Measurements from ENCODE around the gene RORC.

RORC gene

DNA sequence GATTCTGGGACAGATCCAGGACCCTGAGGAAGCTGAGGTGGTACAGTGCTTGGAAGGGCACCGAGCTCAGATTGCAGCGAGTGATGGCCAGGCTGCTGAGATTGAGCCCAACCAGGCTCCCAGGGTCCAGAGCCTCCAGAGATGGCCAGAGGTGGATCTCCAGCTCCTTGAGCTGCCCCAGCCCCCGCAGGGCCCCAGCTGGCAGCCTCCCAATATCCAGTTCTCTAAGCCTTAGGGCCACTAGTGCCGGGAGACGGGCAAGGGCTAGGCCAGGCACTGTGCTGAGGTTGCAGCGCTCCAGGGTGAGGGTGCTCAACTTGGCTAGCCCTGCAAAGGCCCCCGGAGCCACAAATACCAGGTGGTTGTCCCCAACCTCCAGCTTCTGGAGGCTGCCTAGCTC is 29.8 kb downstream of the RORC start:
- Histone ChIP-seq H3K27me3 (ENCODE audit: insufficient read depth, low read length) (no peaks in the 10 kb centered on the region), H3K4me1 (ENCODE audit: insufficient read depth, low read length) (no peaks in the 10 kb centered on the region; the same call in 1 of the 2 replicates), H3K27ac (ENCODE audit: low read depth, low read length) (no peak overlapping the region), H3K9me3 (ENCODE audit: insufficient read depth, low read depth, low read length) (no peaks in the 10 kb centered on the region), H3K9ac (ENCODE audit: low read depth, low read length) (no peak overlapping the region), H3K36me3 (ENCODE audit: insufficient read depth, low read length) (no peaks in the 10 kb centered on the region), H3K4me3 (ENCODE audit: low read length) (no peak overlapping the region)
- WGBS = 95% methylated on average over 7 of the region's 7 CpGs

DNA sequence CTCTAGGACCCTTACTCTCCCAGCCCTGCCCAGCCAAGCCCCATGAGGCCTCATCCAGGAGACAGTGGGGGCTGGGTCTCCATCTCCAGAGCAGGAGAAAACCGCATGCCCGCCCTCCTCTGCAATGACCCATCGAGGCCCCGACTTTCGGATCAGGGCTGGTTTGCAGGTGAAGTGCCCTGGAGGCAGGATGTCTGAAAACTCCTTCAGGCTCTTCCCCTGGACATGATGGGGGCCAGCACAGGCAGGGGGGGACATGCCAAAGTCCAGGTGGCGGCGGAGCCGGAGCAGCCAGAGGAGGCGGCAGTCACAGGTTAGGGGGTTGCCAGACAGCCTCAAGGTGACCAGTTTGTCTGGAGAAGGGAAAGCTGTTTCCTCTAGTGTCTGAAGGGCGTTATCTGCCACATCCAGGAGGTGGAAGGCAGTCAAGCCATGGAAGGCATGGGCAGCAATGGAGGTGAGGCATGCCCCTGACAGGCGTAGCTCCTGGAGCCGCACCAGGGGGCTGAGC is 30.2 kb downstream of the RORC start:
- Histone ChIP-seq H3K4me1 (ENCODE audit: insufficient read depth, low read length) (no peaks in the 10 kb centered on the region; the same call in 1 of the 2 replicates), H3K9me3 (ENCODE audit: insufficient read depth, low read depth, low read length) (no peaks in the 10 kb centered on the region), H3K36me3 (ENCODE audit: insufficient read depth, low read length) (no peaks in the 10 kb centered on the region), H3K27ac (ENCODE audit: low read depth, low read length) (no peak overlapping the region), H3K4me3 (ENCODE audit: low read length) (no peak overlapping the region), H3K27me3 (ENCODE audit: insufficient read depth, low read length) (0 out of 2 replicates have a peak, but pooled peaks cover 2% of the 10 kb centered on the region), H3K9ac (ENCODE audit: low read depth, low read length) (no peak overlapping the region)
- WGBS = 91% methylated on average over 12 of the region's 12 CpGs

DNA sequence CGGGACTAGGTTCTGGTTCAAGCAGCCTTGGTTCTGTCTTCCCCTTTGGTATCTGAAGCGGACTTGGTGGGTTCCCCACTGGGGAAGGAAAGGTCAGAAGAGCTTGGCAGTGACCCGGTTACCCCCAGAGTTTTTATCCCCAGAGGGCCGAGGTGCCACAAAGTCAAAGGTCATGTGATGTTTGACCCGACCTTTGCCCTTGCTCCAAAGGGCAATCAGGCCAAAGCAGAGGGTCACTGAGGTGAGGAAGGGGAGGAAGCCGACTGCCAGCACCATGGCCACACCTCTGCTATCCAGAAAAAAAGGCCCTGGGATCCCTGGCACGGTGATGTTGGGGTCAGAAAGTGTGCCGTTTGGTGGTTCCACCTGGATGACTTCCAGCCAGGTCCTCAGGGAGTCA is 30.8 kb downstream of the RORC start:
- 0 out of 2 replicates have a peak, but pooled peaks cover 3% of the 10 kb centered on the region for H3K27me3 ChIP-seq (ENCODE audit: insufficient read depth, low read length)
- 92% methylated on average over 8 of the region's 8 CpGs for WGBS
- H3K36me3 ChIP-seq (ENCODE audit: insufficient read depth, low read length) = no peaks in the 10 kb centered on the region
- no peaks in the 10 kb centered on the region for H3K9me3 ChIP-seq (ENCODE audit: insufficient read depth, low read depth, low read length)
- H3K27ac ChIP-seq (ENCODE audit: low read depth, low read length) = no peak overlapping the region
- H3K4me3 ChIP-seq (ENCODE audit: low read length) = no peak overlapping the region
- no peak overlapping the region for H3K9ac ChIP-seq (ENCODE audit: low read depth, low read length)
- H3K4me1 ChIP-seq (ENCODE audit: insufficient read depth, low read length) = no peaks in the 10 kb centered on the region; the same call in 1 of the 2 replicates

DNA sequence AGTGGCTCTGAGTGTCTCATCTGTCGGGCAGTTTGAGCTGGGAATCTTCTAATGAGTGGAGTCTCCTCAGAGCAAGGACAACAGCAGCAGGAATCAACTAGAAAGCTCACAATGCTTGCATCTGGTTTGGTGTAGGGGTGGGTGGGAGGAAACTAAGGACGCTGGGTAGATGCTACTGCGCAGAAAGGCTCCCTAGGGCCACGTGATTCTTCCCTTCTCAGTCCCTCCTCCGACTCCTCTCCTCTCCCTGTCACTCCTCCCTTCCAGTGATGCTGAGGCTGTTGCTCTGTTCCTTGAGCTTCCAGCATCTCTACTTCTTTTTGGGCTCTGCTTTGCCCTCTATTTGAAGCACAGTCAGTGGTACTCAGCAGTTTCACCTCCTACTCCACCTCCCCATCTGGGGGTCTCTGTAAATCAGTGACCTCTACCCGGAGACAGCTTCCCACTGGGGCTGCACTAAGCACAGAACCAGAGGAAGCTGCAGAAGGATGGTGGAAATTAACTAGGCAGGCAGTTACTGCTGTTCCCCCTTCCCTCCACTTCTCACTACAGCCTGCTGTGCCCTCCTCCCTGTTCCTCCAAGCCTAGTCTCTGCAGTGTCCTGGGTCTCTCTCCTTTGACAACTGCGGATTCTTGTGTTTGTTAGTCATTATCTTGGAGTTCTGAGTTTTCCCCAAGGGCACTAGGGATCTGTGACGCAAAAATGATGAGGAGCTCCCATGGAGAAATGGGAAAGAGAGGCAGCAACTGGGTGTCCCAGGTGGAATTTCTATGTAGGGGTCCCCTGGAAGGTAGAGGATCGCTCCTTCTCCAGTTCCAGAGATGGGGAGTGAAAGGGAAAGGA is 32.2 kb downstream of the RORC start:
- H3K4me3 ChIP-seq (ENCODE audit: low read length) = no peak overlapping the region

DNA sequence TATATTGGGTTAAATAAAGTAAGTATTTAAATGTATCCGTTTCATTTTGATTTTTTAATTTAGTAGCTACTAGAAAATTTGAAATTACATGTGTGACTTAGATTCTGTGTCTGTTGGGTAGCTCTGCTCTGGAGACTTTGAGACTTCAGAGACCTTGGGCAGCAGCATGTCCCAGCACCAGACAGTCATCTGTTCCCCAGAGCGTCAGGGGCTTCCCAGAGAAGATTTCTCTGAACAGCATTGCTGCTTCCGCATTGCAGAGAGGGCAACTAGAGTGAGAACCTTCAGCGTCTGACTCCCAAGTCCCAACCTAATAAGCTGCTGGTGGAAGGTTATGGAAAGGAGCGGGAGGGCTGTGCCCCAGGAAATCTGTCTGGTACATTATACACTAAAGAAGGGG is 33.0 kb downstream of the RORC start:
- Histone ChIP-seq H3K9me3 (ENCODE audit: insufficient read depth, low read depth, low read length) (no peaks in the 10 kb centered on the region), H3K9ac (ENCODE audit: low read depth, low read length) (no peak overlapping the region), H3K4me1 (ENCODE audit: insufficient read depth, low read length) (no peaks in the 10 kb centered on the region; the same call in 1 of the 2 replicates), H3K36me3 (ENCODE audit: insufficient read depth, low read length) (no peaks in the 10 kb centered on the region), H3K4me3 (ENCODE audit: low read length) (no peak overlapping the region), H3K27ac (ENCODE audit: low read depth, low read length) (no peak overlapping the region), H3K27me3 (ENCODE audit: insufficient read depth, low read length) (0 out of 2 replicates have a peak, but pooled peaks cover 3% of the 10 kb centered on the region)
- 92% methylated on average over 5 of the region's 5 CpGs for WGBS

More for the DNA sequence above, 32.2 kb downstream of the RORC start:
- H3K27me3 ChIP-seq (ENCODE audit: insufficient read depth, low read length) = 0 out of 2 replicates have a peak, but pooled peaks cover 3% of the 10 kb centered on the region
- H3K4me1 ChIP-seq (ENCODE audit: insufficient read depth, low read length) = no peaks in the 10 kb centered on the region; the same call in 1 of the 2 replicates
- no peak overlapping the region for H3K9ac ChIP-seq (ENCODE audit: low read depth, low read length)
- H3K36me3 ChIP-seq (ENCODE audit: insufficient read depth, low read length) = no peaks in the 10 kb centered on the region
- no peaks in the 10 kb centered on the region for H3K9me3 ChIP-seq (ENCODE audit: insufficient read depth, low read depth, low read length)
- WGBS = 54% methylated on average over 9 of the region's 9 CpGs
- no peak overlapping the region for H3K27ac ChIP-seq (ENCODE audit: low read depth, low read length)

DNA sequence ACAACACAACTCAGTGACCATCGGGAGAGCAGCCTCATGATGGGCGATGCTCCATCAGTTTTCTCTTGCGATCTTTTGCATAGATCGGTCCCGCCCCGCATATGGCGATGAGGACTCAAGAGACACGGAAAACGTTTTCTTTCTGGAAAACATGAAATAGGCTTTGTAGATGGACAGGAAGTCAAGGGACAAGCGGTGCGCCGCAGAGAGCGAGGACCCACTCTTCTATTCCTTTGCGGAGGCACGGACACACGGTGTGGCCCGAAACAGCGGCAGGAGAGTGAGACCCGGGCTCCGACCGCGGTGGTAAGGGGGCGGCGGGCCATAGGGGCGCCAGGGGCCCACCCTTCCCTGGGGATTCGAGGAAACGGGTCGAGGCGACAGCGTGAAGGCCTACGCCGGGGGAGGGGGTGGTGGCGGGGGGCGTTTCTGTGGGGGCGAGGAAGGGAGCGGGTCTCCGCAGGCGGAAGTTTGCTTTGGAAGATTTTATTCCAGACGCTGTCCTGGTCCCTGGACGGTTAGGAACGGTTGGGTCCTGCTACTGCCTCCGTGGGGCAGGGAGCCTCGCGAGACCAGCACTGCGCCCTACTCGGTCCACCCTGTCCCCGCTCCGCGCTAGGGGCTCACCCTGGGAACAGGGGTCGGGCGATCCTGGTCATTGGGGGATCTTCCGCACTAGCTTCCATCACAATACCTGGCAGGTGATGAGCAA is 40.5 kb downstream of the RORC start:
- no peak overlapping the region for H3K27ac ChIP-seq (ENCODE audit: low read depth, low read length)
- peaks cover 11% of the 10 kb centered on the region; the same call in 1 of the 2 replicates for H3K4me1 ChIP-seq (ENCODE audit: insufficient read depth, low read length)
- peak overlapping the region; percentile 56 for H3K9ac ChIP-seq (ENCODE audit: low read depth, low read length)
- H3K4me3 ChIP-seq (ENCODE audit: low read length) = peak overlapping the region; percentile 89
- under 1% methylated on average over 52 of the region's 52 CpGs for WGBS
- H3K9me3 ChIP-seq (ENCODE audit: insufficient read depth, low read depth, low read length) = no peaks in the 10 kb centered on the region
- no peaks in the 10 kb centered on the region for H3K36me3 ChIP-seq (ENCODE audit: insufficient read depth, low read length)
- H3K27me3 ChIP-seq (ENCODE audit: insufficient read depth, low read length) = peaks cover 10% of the 10 kb centered on the region; the same call in 1 of the 2 replicates

DNA sequence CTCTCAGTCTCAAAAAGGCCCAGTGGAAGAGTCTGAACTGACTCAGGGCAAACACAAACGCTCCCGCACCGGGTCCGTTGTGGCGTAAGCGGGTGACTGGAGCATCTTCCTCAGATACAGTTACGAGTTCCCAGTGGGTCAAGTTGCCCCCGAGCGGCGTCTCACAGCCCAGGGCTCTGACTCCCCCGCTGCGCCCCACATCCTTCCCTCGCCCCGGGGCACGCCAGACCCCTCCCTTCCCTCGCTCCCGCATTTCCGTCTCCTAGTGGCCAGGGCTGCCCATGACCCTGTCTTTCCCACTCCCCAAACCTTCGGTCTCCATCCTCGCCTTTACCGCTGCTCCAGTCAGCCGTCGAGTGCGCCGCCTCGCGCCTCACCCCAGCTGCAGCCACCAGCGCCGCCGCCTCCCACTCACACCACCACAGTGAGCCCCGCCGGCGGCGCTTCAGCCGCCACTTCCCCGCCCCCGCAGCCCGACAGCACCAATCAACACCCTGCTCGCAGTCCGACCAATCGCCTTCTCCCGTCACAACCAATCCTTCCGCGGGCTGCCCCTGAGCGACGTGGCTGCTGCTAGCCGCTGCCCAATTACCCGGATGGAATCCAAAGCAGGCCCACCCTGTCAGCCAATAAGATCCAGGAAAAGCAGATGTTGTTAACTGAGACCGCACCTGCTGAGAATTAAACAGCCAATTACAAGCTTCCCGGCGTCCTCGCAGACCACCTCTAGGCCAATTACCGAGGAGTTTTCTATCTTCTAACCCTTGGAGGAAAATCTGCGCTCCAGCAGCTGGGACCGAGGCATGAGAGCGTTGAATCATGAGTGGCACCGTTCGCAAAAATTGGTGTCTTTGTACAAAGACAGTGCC is 41.3 kb downstream of the RORC start, which contains the start of gene TDRKH:
TSS of gene TDRKH (minus strand) at position 430 of the 869 bp plus-strand sequence. CDS start 7,478 bp downstream, outside the sequence.
- peak within 1 kb of the TSS; percentile 89 for H3K4me3 ChIP-seq (ENCODE audit: low read length)
- H3K4me1 ChIP-seq (ENCODE audit: insufficient read depth, low read length) = peaks cover 11% of the 10 kb centered on the region; the same call in 1 of the 2 replicates
- no peak within 1 kb of the TSS for H3K27ac ChIP-seq (ENCODE audit: low read depth, low read length)
- H3K9ac ChIP-seq (ENCODE audit: low read depth, low read length) = peak within 1 kb of the TSS; percentile 60
- H3K36me3 ChIP-seq (ENCODE audit: insufficient read depth, low read length) = no peaks in the 10 kb centered on the region
- WGBS = under 1% methylated on average over 58 of the region's 58 CpGs
- no peaks in the 10 kb centered on the region for H3K9me3 ChIP-seq (ENCODE audit: insufficient read depth, low read depth, low read length)
- H3K27me3 ChIP-seq (ENCODE audit: insufficient read depth, low read length) = peaks cover 13% of the 10 kb centered on the region; the same call in 1 of the 2 replicates

DNA sequence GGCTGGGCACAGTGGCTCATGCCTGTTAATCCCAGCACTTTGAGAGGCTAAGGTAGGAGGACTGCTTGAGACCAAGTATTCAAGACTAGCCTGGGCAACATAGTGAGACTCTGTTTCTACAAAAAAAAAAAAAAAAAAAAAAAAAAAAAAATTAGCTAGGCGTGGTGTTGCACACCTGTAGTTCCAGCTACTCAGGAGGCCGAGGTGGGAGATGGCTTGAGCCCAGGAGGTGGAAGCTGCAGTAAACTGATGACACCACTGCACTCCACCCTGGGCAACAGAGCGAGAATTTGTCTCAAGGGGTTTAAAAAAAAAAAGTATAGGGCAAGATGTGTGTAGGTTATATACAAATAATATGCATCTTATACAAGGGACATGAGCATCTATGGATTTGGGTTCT is 43.9 kb downstream of the RORC start:
- H3K4me1 ChIP-seq (ENCODE audit: insufficient read depth, low read length) = peaks cover 11% of the 10 kb centered on the region; the same call in 1 of the 2 replicates
- H3K36me3 ChIP-seq (ENCODE audit: insufficient read depth, low read length) = no peaks in the 10 kb centered on the region
- H3K27me3 ChIP-seq (ENCODE audit: insufficient read depth, low read length) = peaks cover 16% of the 10 kb centered on the region; the same call in 1 of the 2 replicates
- H3K9ac ChIP-seq (ENCODE audit: low read depth, low read length) = no peak overlapping the region
- H3K27ac ChIP-seq (ENCODE audit: low read depth, low read length) = no peak overlapping the region
- H3K4me3 ChIP-seq (ENCODE audit: low read length) = no peak overlapping the region
- no peaks in the 10 kb centered on the region for H3K9me3 ChIP-seq (ENCODE audit: insufficient read depth, low read depth, low read length)
- WGBS = 95% methylated on average over 2 of the region's 3 CpGs

DNA sequence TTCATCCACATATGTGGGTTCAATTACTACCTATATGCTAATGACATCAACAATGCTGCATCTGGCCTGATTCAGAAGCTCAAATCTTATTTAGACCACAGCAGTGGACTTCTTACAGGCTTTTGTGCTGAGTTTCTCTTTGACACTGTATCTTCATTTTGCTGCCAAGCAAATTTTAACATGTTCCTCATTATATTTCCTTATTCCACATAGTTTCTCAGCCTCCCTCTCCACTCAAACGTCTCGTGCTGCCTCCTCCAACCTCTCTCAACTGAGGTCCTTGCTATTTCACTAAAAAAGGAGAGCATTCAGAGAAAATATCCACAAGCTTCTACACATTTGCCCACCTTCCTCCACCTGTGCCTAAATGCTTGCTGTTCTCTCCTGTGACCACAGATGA is 47.8 kb downstream of the RORC start:
- Histone ChIP-seq H3K27me3 (ENCODE audit: insufficient read depth, low read length) (0 out of 2 replicates have a peak, but pooled peaks cover 6% of the 10 kb centered on the region), H3K36me3 (ENCODE audit: insufficient read depth, low read length) (peaks cover 18% of the 10 kb centered on the region), H3K4me3 (ENCODE audit: low read length) (no peak overlapping the region), H3K9ac (ENCODE audit: low read depth, low read length) (no peak overlapping the region), H3K27ac (ENCODE audit: low read depth, low read length) (no peak overlapping the region), H3K9me3 (ENCODE audit: insufficient read depth, low read depth, low read length) (no peaks in the 10 kb centered on the region), H3K4me1 (ENCODE audit: insufficient read depth, low read length) (no peaks in the 10 kb centered on the region)
- 80% methylated on average over 2 of the region's 2 CpGs for WGBS

DNA sequence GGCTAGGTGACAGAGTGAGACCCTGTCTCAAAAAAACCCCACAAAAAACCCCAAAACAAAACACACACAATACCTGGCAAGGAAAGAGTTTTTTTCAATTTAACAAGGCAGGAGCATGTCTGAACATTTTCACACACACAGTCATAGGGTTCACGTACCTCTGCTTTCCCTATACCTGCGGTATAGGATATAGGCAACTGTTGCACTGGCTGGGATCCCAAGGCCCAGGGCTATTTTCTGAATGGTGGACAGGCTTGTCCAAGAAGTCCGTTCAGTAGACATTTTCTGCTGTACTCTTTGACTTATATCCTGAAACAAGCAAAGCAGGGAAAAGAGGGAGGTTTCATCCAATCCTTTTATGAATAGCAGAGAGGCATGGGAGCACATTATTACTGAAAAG is 48.9 kb downstream of the RORC start:
- no peaks in the 10 kb centered on the region for H3K9me3 ChIP-seq (ENCODE audit: insufficient read depth, low read depth, low read length)
- H3K27ac ChIP-seq (ENCODE audit: low read depth, low read length) = no peak overlapping the region
- H3K4me1 ChIP-seq (ENCODE audit: insufficient read depth, low read length) = no peaks in the 10 kb centered on the region
- 89% methylated on average over 3 of the region's 3 CpGs for WGBS
- 0 out of 2 replicates have a peak, but pooled peaks cover 6% of the 10 kb centered on the region for H3K27me3 ChIP-seq (ENCODE audit: insufficient read depth, low read length)
- H3K36me3 ChIP-seq (ENCODE audit: insufficient read depth, low read length) = peaks cover 29% of the 10 kb centered on the region
- no peak overlapping the region for H3K4me3 ChIP-seq (ENCODE audit: low read length)
- H3K9ac ChIP-seq (ENCODE audit: low read depth, low read length) = no peak overlapping the region

Data from HUES64 (cell line).